Femur (tissue), 1 donor: ENCODE measurements around the gene CHIC1.
"Not testable (repeated sequence)": the region's sequence is repeated elsewhere in the genome, so short reads cannot be mapped to it uniquely, and the experiment has no call there.

Source experiments
- DNase-seq: peaks from one replicate; pipeline ENCODE4 v3.0.0-alpha.2; 2017

Gene CHIC1

GRCh38 chrX:73562984-73563737 is at the start of gene CHIC1:
TSS of gene CHIC1 (plus strand) at chrX:73563197. CDS start at chrX:73563285, 88 bp downstream.
- DNase-seq = peak; percentile 83

GRCh38 chrX:73522823-73523222 is 40.2 kb upstream of the CHIC1 start:
- DNase-seq = not testable (repeated sequence)

- DNase-seq = no peak
These were observed 38.1 kb upstream of the CHIC1 start for GRCh38 chrX:73524906-73525305.

DNA sequence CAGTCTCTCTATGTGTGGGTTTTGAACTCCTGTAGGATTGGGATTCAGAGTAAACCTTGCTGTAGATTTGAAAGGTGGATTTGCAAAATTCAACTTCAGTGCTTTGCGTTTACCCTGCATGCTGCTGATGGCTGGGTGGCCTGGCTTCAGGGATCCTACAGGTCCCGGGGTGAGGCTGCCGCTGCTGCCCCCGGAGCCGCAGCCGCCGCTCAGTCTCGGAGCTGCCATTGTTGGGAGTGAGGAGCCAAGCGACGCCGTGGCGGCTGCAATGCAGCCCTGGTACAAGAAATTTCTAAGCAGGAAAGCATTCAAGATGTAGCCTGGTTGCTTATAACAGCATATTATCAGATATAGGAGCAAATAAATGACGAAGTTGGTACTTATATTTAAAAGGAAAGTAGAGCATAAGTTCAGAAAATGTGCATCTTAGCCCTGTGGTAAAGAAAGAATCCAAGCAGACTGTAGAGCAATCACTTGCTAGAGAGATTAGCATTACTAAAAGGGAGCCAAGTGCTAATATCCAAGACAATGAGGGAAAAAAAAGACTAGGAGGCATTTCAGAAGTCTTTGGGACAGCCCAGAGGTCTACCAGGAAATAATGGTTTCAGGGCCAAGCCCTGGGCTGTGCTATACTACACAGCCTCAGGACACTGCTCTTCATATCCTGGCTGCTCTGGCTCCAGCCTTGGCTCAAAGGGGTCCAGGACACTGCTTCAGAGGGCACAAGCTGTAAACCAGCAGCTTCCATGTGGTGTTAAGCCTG is 36.9 kb upstream of the CHIC1 start:
- no peak for DNase-seq

GRCh38 chrX:73531655-73532054 is 31.3 kb upstream of the CHIC1 start:
- not testable (repeated sequence) for DNase-seq

- no peak for DNase-seq
These were observed 6.8 kb upstream of the CHIC1 start for GRCh38 chrX:73556159-73556558.

- no peak for DNase-seq
These were observed 1.2 kb upstream of the CHIC1 start for GRCh38 chrX:73561801-73562200.

DNA sequence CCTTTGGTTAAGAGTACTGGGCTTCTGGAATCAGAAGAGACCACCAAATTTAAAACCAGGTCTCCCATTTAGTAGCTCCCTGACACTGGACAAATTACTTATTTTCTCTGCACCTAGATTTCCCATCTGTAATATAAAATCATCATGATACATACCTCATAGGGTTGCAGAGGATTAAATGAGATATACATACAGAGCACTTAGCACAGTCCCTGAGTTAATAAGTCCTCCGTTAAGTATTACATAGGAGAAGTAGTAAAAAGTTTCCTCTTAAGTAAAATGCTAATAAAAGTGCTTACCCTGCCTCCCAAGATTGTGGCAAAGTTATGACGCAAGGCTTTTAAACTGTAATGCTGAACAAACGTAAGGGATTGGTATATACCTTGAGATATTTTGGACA is 539 bp upstream of the CHIC1 start:
- DNase-seq = no peak

GRCh38 chrX:73563738-73564068 is 706 bp downstream of the CHIC1 start:
- DNase-seq = no peak

DNA sequence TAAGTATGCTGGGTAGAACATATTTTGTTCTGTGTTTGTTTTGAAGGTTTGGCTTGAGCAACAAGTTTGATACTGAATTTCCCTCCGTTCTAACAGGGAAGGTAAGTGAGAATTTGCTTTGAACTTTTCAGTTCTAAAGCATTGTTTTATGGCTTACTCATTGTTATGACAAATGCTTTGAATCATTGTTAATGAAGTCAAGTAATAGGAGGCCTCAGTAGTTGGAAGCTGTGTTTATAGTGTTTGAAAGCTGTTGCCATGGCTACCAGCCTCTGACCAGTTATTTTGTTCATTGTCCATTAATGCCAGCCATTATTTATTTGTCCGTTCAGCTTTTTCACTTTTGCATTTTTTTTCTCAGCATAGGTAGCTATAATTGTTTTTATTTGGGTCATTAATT is 14.4 kb downstream of the CHIC1 start:
- DNase-seq = no peak

DNA sequence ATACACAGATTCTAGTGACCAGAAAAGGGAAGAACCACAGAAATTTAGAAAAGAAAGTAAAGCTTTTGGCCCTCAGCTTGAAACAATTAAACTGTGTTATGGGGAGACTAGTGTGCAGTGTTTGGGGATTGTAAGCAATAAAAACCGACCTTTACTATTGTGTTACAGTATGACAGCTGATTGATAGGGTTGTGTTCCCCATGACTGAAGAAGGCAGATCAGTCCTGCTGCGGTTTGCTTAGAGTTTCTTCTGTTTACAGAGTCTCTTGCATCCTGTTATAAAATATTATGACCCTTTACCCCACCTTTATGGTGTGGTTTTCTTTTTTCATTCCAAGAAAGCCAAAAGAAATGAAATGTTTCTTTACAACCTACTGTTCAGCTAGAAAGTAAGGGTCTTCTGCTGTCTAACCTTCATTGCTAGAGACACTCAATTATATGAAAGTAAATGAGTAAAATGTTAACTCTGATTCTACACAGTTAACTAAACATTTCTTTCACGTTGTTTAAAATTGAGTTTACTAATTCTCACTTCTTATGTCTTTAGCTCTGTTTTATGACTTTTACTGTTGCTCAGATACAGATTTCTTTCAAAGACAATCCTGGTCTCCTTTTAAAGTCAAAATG is 18.1 kb downstream of the CHIC1 start:
- no peak for DNase-seq

- DNase-seq = not testable (repeated sequence)
These were observed 34.8 kb downstream of the CHIC1 start for GRCh38 chrX:73597758-73598157.

- DNase-seq = no peak
These were observed 52.0 kb downstream of the CHIC1 start for GRCh38 chrX:73615022-73615421.

DNA sequence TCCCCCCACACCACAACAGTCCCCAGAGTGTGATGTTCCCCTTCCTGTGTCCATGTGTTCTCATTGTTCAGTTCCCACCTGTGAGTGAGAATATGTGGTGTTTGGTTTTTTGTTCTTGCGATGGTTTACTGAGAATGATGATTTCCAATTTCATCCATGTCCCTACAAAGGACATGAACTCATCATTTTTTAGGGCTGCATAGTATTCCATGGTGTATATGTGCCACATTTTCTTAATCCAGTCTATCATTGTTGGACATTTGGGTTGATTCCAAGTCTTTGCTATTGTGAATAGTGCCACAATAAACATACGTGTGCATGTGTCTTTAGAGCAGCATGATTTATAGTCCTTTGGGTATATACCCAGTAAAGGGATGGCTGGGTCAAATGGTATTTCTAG is 78.7 kb downstream of the CHIC1 start:
- not testable (repeated sequence) for DNase-seq

- no peak for DNase-seq
These were observed 84.2 kb downstream of the CHIC1 start for GRCh38 chrX:73647212-73647611.

- DNase-seq = no peak
These were observed 84.8 kb downstream of the CHIC1 start for GRCh38 chrX:73647632-73648322.

DNA sequence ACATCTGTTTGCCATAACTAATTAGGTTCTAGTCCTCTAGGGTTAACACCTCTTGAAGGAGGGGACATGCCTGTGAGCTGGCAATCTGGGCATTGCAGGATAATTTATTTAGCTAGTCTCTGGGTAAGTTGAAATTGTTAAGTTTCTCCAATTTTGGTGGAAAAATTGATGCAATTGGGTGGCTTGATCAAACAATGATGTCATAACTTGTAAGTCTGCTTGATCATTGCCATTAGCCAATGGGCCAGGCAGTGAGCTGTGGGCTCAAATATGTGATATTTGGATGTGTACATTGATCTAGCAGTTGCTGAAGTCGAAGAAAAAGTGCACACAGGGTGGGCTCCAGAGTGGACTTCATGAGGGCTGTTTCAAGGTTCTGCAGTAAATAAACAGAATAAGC is 98.3 kb downstream of the CHIC1 start:
- DNase-seq = not testable (repeated sequence)

DNA sequence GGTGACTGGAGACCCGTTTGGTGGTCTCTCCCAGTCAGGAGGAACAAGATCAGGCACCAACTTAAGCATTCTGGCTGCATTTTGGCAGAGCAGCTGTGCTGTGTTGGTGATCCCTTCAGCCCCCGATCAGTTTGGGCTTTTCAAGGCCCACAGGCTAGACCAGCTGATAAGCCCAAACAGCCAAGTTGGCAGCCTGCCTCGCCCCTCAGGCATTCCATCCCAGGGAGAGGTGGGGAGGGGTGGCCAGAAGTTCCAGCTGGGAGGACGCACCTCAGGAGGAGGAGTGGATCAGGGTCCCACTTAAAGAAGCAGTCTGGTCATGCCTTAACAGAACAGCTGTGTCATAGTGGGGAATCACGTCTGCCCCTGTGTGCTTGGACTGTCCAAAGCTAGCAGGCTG is 105.8 kb downstream of the CHIC1 start:
- DNase-seq = no peak

GRCh38 chrX:73681408-73681807 is 118.4 kb downstream of the CHIC1 start:
- no peak for DNase-seq

- no peak for DNase-seq
These were observed 120.4 kb downstream of the CHIC1 start for GRCh38 chrX:73683236-73683859.

- not testable (repeated sequence) for DNase-seq
These were observed 144.0 kb downstream of the CHIC1 start for GRCh38 chrX:73707014-73707413.

DNA sequence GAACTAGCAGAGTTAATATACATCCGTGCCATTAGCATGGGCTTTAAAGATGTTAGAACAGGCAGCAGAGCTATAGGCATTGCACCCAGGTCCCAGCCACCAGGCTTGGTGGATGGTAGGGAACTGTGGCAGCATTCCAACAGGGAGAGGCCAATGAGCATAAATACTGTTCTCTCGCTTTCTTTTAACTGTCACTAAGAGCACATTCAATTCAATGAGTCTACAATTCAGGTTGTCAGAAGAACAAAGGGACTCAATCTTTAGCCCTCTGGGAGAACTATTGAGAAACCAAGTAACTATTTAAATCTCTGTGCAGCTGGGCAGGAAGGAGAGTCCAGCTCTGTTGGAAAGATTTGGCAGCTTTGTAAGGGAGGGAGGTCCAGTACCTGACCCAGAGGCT is 165.6 kb downstream of the CHIC1 start:
- DNase-seq = no peak
